ENCODE data around the gene PRPSAP1.

The PRPSAP1 gene

GRCh38 chr17:76336756-76337412 is 16.8 kb downstream of the PRPSAP1 start:
- Histone ChIP-seq H3K36me3 (ENCODE audit: control insufficient read depth, insufficient read depth, low read length) (peaks cover 6% of the 10 kb centered on the region; the same call in 1 of the 2 replicates), H3K27me3 (ENCODE audit: control insufficient read depth, insufficient read depth, low read length) (no peaks in the 10 kb centered on the region), H3K4me3 (ENCODE audit: low read depth, low read length) (no peak overlapping the region), H3K27ac (ENCODE audit: low read depth, low read length) (no peak overlapping the region), H3K9me3 (ENCODE audit: control insufficient read depth, insufficient read depth, low read length) (no peaks in the 10 kb centered on the region), H3K4me1 (ENCODE audit: control insufficient read depth, insufficient read depth, low read length) (peaks cover 3% of the 10 kb centered on the region; the same call in 1 of the 2 replicates), H3K9ac (ENCODE audit: low read depth, low read length) (no peak overlapping the region)

- Histone ChIP-seq H3K4me1 (ENCODE audit: control insufficient read depth, insufficient read depth, low read length) (peaks cover 3% of the 10 kb centered on the region; the same call in 1 of the 2 replicates), H3K27me3 (ENCODE audit: control insufficient read depth, insufficient read depth, low read length) (no peaks in the 10 kb centered on the region), H3K9ac (ENCODE audit: low read depth, low read length) (no peak overlapping the region), H3K9me3 (ENCODE audit: control insufficient read depth, insufficient read depth, low read length) (no peaks in the 10 kb centered on the region), H3K4me3 (ENCODE audit: low read depth, low read length) (no peak overlapping the region), H3K27ac (ENCODE audit: low read depth, low read length) (no peak overlapping the region), H3K36me3 (ENCODE audit: control insufficient read depth, insufficient read depth, low read length) (peaks cover 14% of the 10 kb centered on the region; the same call in 1 of the 2 replicates)
Measured at GRCh38 chr17:76335716-76336381, 17.9 kb downstream of the PRPSAP1 start.

GRCh38 chr17:76333673-76334505 is 19.8 kb downstream of the PRPSAP1 start:
- Histone ChIP-seq H3K36me3 (ENCODE audit: control insufficient read depth, insufficient read depth, low read length) (peaks cover 28% of the 10 kb centered on the region), H3K27ac (ENCODE audit: low read depth, low read length) (no peak overlapping the region), H3K9ac (ENCODE audit: low read depth, low read length) (no peak overlapping the region), H3K4me1 (ENCODE audit: control insufficient read depth, insufficient read depth, low read length) (peaks cover 3% of the 10 kb centered on the region; the same call in 1 of the 2 replicates), H3K4me3 (ENCODE audit: low read depth, low read length) (no peak overlapping the region), H3K9me3 (ENCODE audit: control insufficient read depth, insufficient read depth, low read length) (no peaks in the 10 kb centered on the region), H3K27me3 (ENCODE audit: control insufficient read depth, insufficient read depth, low read length) (no peaks in the 10 kb centered on the region)

- Histone ChIP-seq H3K4me3 (ENCODE audit: low read depth, low read length) (no peak overlapping the region), H3K9me3 (ENCODE audit: control insufficient read depth, insufficient read depth, low read length) (no peaks in the 10 kb centered on the region)
Measured at GRCh38 chr17:76331083-76331482, 22.6 kb downstream of the PRPSAP1 start.

GRCh38 chr17:76329664-76330063 is 24.1 kb downstream of the PRPSAP1 start:
- Histone ChIP-seq H3K9ac (ENCODE audit: low read depth, low read length) (no peak overlapping the region), H3K27ac (ENCODE audit: low read depth, low read length) (no peak overlapping the region), H3K9me3 (ENCODE audit: control insufficient read depth, insufficient read depth, low read length) (no peaks in the 10 kb centered on the region), H3K27me3 (ENCODE audit: control insufficient read depth, insufficient read depth, low read length) (no peaks in the 10 kb centered on the region), H3K4me3 (ENCODE audit: low read depth, low read length) (no peak overlapping the region), H3K36me3 (ENCODE audit: control insufficient read depth, insufficient read depth, low read length) (peaks cover 48% of the 10 kb centered on the region), H3K4me1 (ENCODE audit: control insufficient read depth, insufficient read depth, low read length) (peaks cover 2% of the 10 kb centered on the region; the same call in 1 of the 2 replicates)

More at GRCh38 chr17:76331083-76331482, 22.6 kb downstream of the PRPSAP1 start:
- no peak overlapping the region for H3K9ac ChIP-seq (ENCODE audit: low read depth, low read length)
- H3K27me3 ChIP-seq (ENCODE audit: control insufficient read depth, insufficient read depth, low read length) = no peaks in the 10 kb centered on the region
- H3K36me3 ChIP-seq (ENCODE audit: control insufficient read depth, insufficient read depth, low read length) = peaks cover 46% of the 10 kb centered on the region
- H3K27ac ChIP-seq (ENCODE audit: low read depth, low read length) = no peak overlapping the region
- H3K4me1 ChIP-seq (ENCODE audit: control insufficient read depth, insufficient read depth, low read length) = peaks cover 3% of the 10 kb centered on the region; the same call in 1 of the 2 replicates

- no peaks in the 10 kb centered on the region for H3K9me3 ChIP-seq (ENCODE audit: control insufficient read depth, insufficient read depth, low read length)
- no peak overlapping the region for H3K9ac ChIP-seq (ENCODE audit: low read depth, low read length)
- no peaks in the 10 kb centered on the region for H3K27me3 ChIP-seq (ENCODE audit: control insufficient read depth, insufficient read depth, low read length)
- no peak overlapping the region for H3K27ac ChIP-seq (ENCODE audit: low read depth, low read length)
- H3K4me3 ChIP-seq (ENCODE audit: low read depth, low read length) = no peak overlapping the region
- peaks cover 50% of the 10 kb centered on the region for H3K36me3 ChIP-seq (ENCODE audit: control insufficient read depth, insufficient read depth, low read length)
- H3K4me1 ChIP-seq (ENCODE audit: control insufficient read depth, insufficient read depth, low read length) = no peaks in the 10 kb centered on the region
Measured at GRCh38 chr17:76327696-76328095, 26.0 kb downstream of the PRPSAP1 start.

GRCh38 chr17:76326306-76326705 is 27.4 kb downstream of the PRPSAP1 start:
- peaks cover 54% of the 10 kb centered on the region for H3K36me3 ChIP-seq (ENCODE audit: control insufficient read depth, insufficient read depth, low read length)
- H3K27ac ChIP-seq (ENCODE audit: low read depth, low read length) = no peak overlapping the region
- no peak overlapping the region for H3K4me3 ChIP-seq (ENCODE audit: low read depth, low read length)
- H3K9ac ChIP-seq (ENCODE audit: low read depth, low read length) = no peak overlapping the region
- H3K4me1 ChIP-seq (ENCODE audit: control insufficient read depth, insufficient read depth, low read length) = no peaks in the 10 kb centered on the region
- H3K27me3 ChIP-seq (ENCODE audit: control insufficient read depth, insufficient read depth, low read length) = no peaks in the 10 kb centered on the region
- no peaks in the 10 kb centered on the region for H3K9me3 ChIP-seq (ENCODE audit: control insufficient read depth, insufficient read depth, low read length)

- H3K4me3 ChIP-seq (ENCODE audit: low read depth, low read length) = no peak overlapping the region
- H3K27me3 ChIP-seq (ENCODE audit: control insufficient read depth, insufficient read depth, low read length) = no peaks in the 10 kb centered on the region
- no peaks in the 10 kb centered on the region for H3K4me1 ChIP-seq (ENCODE audit: control insufficient read depth, insufficient read depth, low read length)
- peaks cover 31% of the 10 kb centered on the region for H3K36me3 ChIP-seq (ENCODE audit: control insufficient read depth, insufficient read depth, low read length)
- no peaks in the 10 kb centered on the region for H3K9me3 ChIP-seq (ENCODE audit: control insufficient read depth, insufficient read depth, low read length)
- no peak overlapping the region for H3K27ac ChIP-seq (ENCODE audit: low read depth, low read length)
- no peak overlapping the region for H3K9ac ChIP-seq (ENCODE audit: low read depth, low read length)
Measured at GRCh38 chr17:76318586-76318985, 35.1 kb downstream of the PRPSAP1 start.

- no peaks in the 10 kb centered on the region for H3K27me3 ChIP-seq (ENCODE audit: control insufficient read depth, insufficient read depth, low read length)
- no peaks in the 10 kb centered on the region for H3K9me3 ChIP-seq (ENCODE audit: control insufficient read depth, insufficient read depth, low read length)
- H3K9ac ChIP-seq (ENCODE audit: low read depth, low read length) = no peak overlapping the region
- peaks cover 38% of the 10 kb centered on the region for H3K36me3 ChIP-seq (ENCODE audit: control insufficient read depth, insufficient read depth, low read length)
- H3K4me1 ChIP-seq (ENCODE audit: control insufficient read depth, insufficient read depth, low read length) = no peaks in the 10 kb centered on the region
- no peak overlapping the region for H3K27ac ChIP-seq (ENCODE audit: low read depth, low read length)
- H3K4me3 ChIP-seq (ENCODE audit: low read depth, low read length) = no peak overlapping the region
Measured at GRCh38 chr17:76317535-76317934, 36.2 kb downstream of the PRPSAP1 start.

- peaks cover 45% of the 10 kb centered on the region for H3K36me3 ChIP-seq (ENCODE audit: control insufficient read depth, insufficient read depth, low read length)
- H3K4me1 ChIP-seq (ENCODE audit: control insufficient read depth, insufficient read depth, low read length) = no peaks in the 10 kb centered on the region
- H3K27ac ChIP-seq (ENCODE audit: low read depth, low read length) = no peak overlapping the region
- H3K9ac ChIP-seq (ENCODE audit: low read depth, low read length) = no peak overlapping the region
- no peaks in the 10 kb centered on the region for H3K9me3 ChIP-seq (ENCODE audit: control insufficient read depth, insufficient read depth, low read length)
- H3K27me3 ChIP-seq (ENCODE audit: control insufficient read depth, insufficient read depth, low read length) = no peaks in the 10 kb centered on the region
- no peak overlapping the region for H3K4me3 ChIP-seq (ENCODE audit: low read depth, low read length)
Measured at GRCh38 chr17:76314392-76315227, 39.1 kb downstream of the PRPSAP1 start.

Measured in HUES48 (cell line).